Mucosa of descending colon (tissue), 3 donors: ENCODE data around the gene CHMP4A. TPM values are rescaled to one million over a fixed set of nuclear protein-coding genes. Genes with fewer than 3 reads are reported as not detected.

Experiments
- ATAC-seq: fragments of 200-7000 bp; cut with Tn5 transposase; one replicate; pipeline ENCODE4 v1.9.1; 2020; ENCODE audit warnings: mild to moderate bottlenecking, moderate library complexity
- DNase-seq, 3 donors: peaks; one replicate each; pipeline ENCODE4 v3.0.0-alpha.2; 2020
- H3K36me3 ChIP-seq: fragments of 200-600 bp; one replicate; pipeline ENCODE4 v1.8.0; 2021; ENCODE audit warnings: low read depth, mild to moderate bottlenecking
- H3K4me1 ChIP-seq: fragments of 200-600 bp; one replicate; pipeline ENCODE4 v1.8.0; 2021; ENCODE audit warnings: low read depth, mild to moderate bottlenecking
- H3K4me3 ChIP-seq: fragments of 200-600 bp; one replicate; pipeline ENCODE4 v1.8.0; 2021; ENCODE audit warnings: mild to moderate bottlenecking
- H3K9me3 ChIP-seq: fragments of 200-600 bp; one replicate; pipeline ENCODE4 v1.8.0; 2021; ENCODE audit warnings: mild to moderate bottlenecking
- CTCF ChIP-seq: fragments of 200-600 bp; IDR thresholded peaks from one replicate; pipeline ENCODE4 v1.8.0; 2022; ENCODE audit warnings: antibody characterized with exemption, mild to moderate bottlenecking
- intact Hi-C, 2 donors: fragments of 100-400 bp; cut with DNase I in 1 of 2; cut with micrococcal nuclease in 1 of 2; formaldehyde crosslinking; loops; one replicate each; pipeline versions ENCODE4 v1.11.0 to v1.11.1; 2022; cut with DNase I, micrococcal nuclease
- total RNA-seq, 3 donors: library from RNA; stranded (reverse); fragmentation: NEBNext Ultra II Directional in 2 of 3; extraction: Animal tissue kit (Norgen Biotek cat#: 25700) in 2 of 3; gene quantifications; one replicate each; pipeline versions ENCODE4 v1.2.1 to v1.2.4, GENCODE V29; 2021 to 2023
- donor health status: DM: no; HTN: no; CAD: no; lungs with moderate emphysema.
- donor health status: DM: no; HTN: no; CAD: no.
- donor health status: DM: no; HTN: yes; CAD: no.

The CHMP4A gene
- total RNA-seq, 3 donors from 2014 or later = 47.6 to 67.8 (median 49.5) TPM

- TF ChIP-seq CTCF = no peak
- H3K36me3 ChIP-seq = no peaks in the 10 kb centered on the region
- intact Hi-C loops = no loop called here
- H3K4me3 ChIP-seq = no peak overlapping the region
- ATAC-seq = no peak
- no peaks in the 10 kb centered on the region for H3K9me3 ChIP-seq
- DNase-seq = no peak
- peaks cover 7% of the 10 kb centered on the region for H3K4me1 ChIP-seq
Measured at GRCh38 chr14:24187539-24187915, 25.8 kb downstream of the CHMP4A start.

GRCh38 chr14:24186831-24187538 lies 26.3 kb downstream of the CHMP4A start:
- ATAC-seq (no peak), DNase-seq (no peak)
- Histone ChIP-seq H3K36me3 (no peaks in the 10 kb centered on the region), H3K4me1 (peaks cover 7% of the 10 kb centered on the region), H3K9me3 (no peaks in the 10 kb centered on the region), H3K4me3 (no peak overlapping the region)
- intact Hi-C loops = no loop called here
- no peak for TF ChIP-seq CTCF

- Histone ChIP-seq H3K4me3 (no peak overlapping the region), H3K36me3 (no peaks in the 10 kb centered on the region), H3K9me3 (no peaks in the 10 kb centered on the region), H3K4me1 (peaks cover 7% of the 10 kb centered on the region)
- DNase-seq (no peak), ATAC-seq (no peak)
- no peak for TF ChIP-seq CTCF
- intact Hi-C loops = no loop called here
Measured at GRCh38 chr14:24185741-24186140, 27.5 kb downstream of the CHMP4A start.

- H3K4me1 ChIP-seq = peaks cover 7% of the 10 kb centered on the region
- ATAC-seq (no peak), DNase-seq (no peak)
- H3K9me3 ChIP-seq = no peaks in the 10 kb centered on the region
- intact Hi-C loops = no loop called here
- TF ChIP-seq CTCF = no peak
- H3K4me3 ChIP-seq = no peak overlapping the region
- H3K36me3 ChIP-seq = no peaks in the 10 kb centered on the region
Measured at GRCh38 chr14:24185026-24185425, 28.3 kb downstream of the CHMP4A start.

- no peak for TF ChIP-seq CTCF
- Histone ChIP-seq H3K4me3 (no peak overlapping the region), H3K4me1 (peaks cover 7% of the 10 kb centered on the region), H3K36me3 (no peaks in the 10 kb centered on the region), H3K9me3 (no peaks in the 10 kb centered on the region)
- intact Hi-C loops = no loop called here
- DNase-seq (no peak), ATAC-seq (no peak)
Measured at GRCh38 chr14:24184104-24184970, 29.0 kb downstream of the CHMP4A start.
